Fibroblast of lung (primary cell): ENCODE results near the gene BCL10. TPM values are rescaled to one million over a fixed set of nuclear protein-coding genes. Genes with fewer than 3 reads are reported as not detected.

Experiments used
- DNase-seq, 2 donors: peaks; one replicate each; pipeline versions ENCODE4 v3.0.0 to v3.0.0-alpha.2; 2010; ENCODE audit warnings: low read depth in 2 of 2
- H2AFZ ChIP-seq: 2 replicates; pipeline ENCODE4 v1.5.1; 2012; ENCODE audit warnings: low read length, control low read depth, inconsistent platforms
- H3K27ac ChIP-seq: 2 replicates; pipeline ENCODE4 v1.5.1; 2011; ENCODE audit warnings: low read length, control low read depth; ENCODE audit not compliant: insufficient read depth
- H3K27me3 ChIP-seq: 2 replicates; pipeline ENCODE4 v1.5.1; 2011; ENCODE audit warnings: mild to moderate bottlenecking, low read length; ENCODE audit not compliant: control insufficient read depth, insufficient read depth
- H3K36me3 ChIP-seq: 2 replicates; pipeline ENCODE4 v1.5.1; 2011; ENCODE audit warnings: low read length; ENCODE audit not compliant: control insufficient read depth, insufficient read depth
- H3K4me1 ChIP-seq: 2 replicates; pipeline ENCODE4 v1.5.1; 2011; ENCODE audit warnings: low read length; ENCODE audit not compliant: control insufficient read depth, insufficient read depth; ENCODE audit errors: extremely low read depth
- H3K4me2 ChIP-seq: 2 replicates; pipeline ENCODE4 v1.5.1; 2011; ENCODE audit warnings: low read length, control low read depth; ENCODE audit not compliant: insufficient read depth; ENCODE audit errors: extremely low read depth
- H3K4me3 ChIP-seq, 4 experiments: fragments of 200-600 bp in 1 of 4; sonication (generic) in 1 of 4; replicated peaks in 1 of 4; 2 replicates each; pipeline ENCODE4 v1.5.1; 2011 to 2016; ENCODE audit warnings: low read length in 4 of 4, low read depth in 3 of 4, mild to moderate bottlenecking in 3 of 4, control low read depth in 2 of 4, inconsistent platforms in 1 of 4, mixed read lengths in 1 of 4; ENCODE audit not compliant: insufficient read depth in 1 of 4; ENCODE audit errors: control extremely low read depth in 1 of 4
- H3K79me2 ChIP-seq: 2 replicates; pipeline ENCODE4 v1.5.1; 2012; ENCODE audit warnings: mild to moderate bottlenecking, low read length, inconsistent platforms; ENCODE audit not compliant: control insufficient read depth, insufficient read depth
- H3K9ac ChIP-seq: 2 replicates; pipeline ENCODE4 v1.5.1; 2011; ENCODE audit warnings: mild to moderate bottlenecking, low read length, control low read depth; ENCODE audit not compliant: insufficient read depth
- H3K9me3 ChIP-seq: 2 replicates; pipeline ENCODE4 v1.5.1; 2012; ENCODE audit warnings: low read depth, low read length; ENCODE audit not compliant: control insufficient read depth, insufficient read depth
- H4K20me1 ChIP-seq: 2 replicates; pipeline ENCODE4 v1.5.1; 2011; ENCODE audit warnings: low read length; ENCODE audit not compliant: control insufficient read depth, insufficient read depth; ENCODE audit errors: extremely low read depth
- EZH2 ChIP-seq: IDR thresholded peaks from 2 replicates; pipeline ENCODE4 v1.5.1; 2012; ENCODE audit warnings: low read length, control low read depth, mild to moderate bottlenecking; ENCODE audit errors: missing control alignments
- polyA plus RNA-seq, 2 donors: library from polyadenylated mRNA; depleted of rRNA in 1 of 2; stranded (reverse) in 1 of 2; unstranded in 1 of 2; fragments of >200 nt; gene quantifications; 2 replicates each; pipeline ENCODE4 v1.2.1, GENCODE V29; 2011 to 2012; ENCODE audit warnings: missing spikeins in 1 of 2
- total RNA-seq: library from RNA; depleted of rRNA; stranded (reverse); fragments of >200 nt; gene quantifications from 2 replicates; pipeline ENCODE4 v1.2.1, GENCODE V29; 2014
- TF ChIP-seq, protein P1 (sequence below), 2 donors: IDR thresholded peaks in 1 of 2; conservative IDR thresholded peaks in 1 of 2; 1 replicate in 1 of 2; 2 replicates in 1 of 2; pipeline ENCODE4 v1.5.1; 2011 to 2012; ENCODE audit warnings: low read length in 2 of 2, control low read depth in 1 of 2, inconsistent platforms in 1 of 2, low read depth in 1 of 2, mild to moderate bottlenecking in 1 of 2

The BCL10 gene
- total and polyA plus RNA-seq, 2 donors (not counting 1 experiment from before 2014, with no cell fraction given): 18.8 to 30.2 TPM

DNA sequence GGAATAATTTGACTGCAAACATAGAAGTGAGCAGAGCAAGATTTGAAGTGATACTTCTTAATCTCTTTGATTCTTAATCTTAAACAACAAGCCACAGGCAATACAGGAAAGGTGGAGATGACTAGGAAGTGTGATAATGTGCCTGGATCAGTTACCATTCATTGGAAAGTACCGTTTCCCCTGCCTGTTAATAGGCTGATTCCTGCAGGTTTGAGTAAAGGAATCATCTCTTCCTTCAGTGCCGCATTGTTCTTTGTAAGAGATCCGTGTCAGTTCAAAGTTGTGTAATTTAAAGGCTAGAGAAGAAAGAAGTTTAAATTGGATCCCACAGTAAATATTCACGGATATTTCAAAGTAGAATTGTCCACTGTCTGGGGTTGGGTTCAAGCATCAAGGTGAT is 43.5 kb upstream of the BCL10 start:
- Histone ChIP-seq H3K79me2 (peaks cover 3% of the 10 kb centered on the region), H2AFZ (no peak overlapping the region), H3K4me3 (no peak overlapping the region), H3K9ac (peak overlapping the region; percentile 17), H3K9me3 (no peaks in the 10 kb centered on the region), H3K27me3 (no peaks in the 10 kb centered on the region), H3K36me3 (no peaks in the 10 kb centered on the region), H3K4me2 (no peak overlapping the region), H3K4me1 (peaks cover 34% of the 10 kb centered on the region), H4K20me1 (no peaks in the 10 kb centered on the region), H3K27ac (peak overlapping the region; percentile 90)
- TF ChIP-seq, protein P1, sequence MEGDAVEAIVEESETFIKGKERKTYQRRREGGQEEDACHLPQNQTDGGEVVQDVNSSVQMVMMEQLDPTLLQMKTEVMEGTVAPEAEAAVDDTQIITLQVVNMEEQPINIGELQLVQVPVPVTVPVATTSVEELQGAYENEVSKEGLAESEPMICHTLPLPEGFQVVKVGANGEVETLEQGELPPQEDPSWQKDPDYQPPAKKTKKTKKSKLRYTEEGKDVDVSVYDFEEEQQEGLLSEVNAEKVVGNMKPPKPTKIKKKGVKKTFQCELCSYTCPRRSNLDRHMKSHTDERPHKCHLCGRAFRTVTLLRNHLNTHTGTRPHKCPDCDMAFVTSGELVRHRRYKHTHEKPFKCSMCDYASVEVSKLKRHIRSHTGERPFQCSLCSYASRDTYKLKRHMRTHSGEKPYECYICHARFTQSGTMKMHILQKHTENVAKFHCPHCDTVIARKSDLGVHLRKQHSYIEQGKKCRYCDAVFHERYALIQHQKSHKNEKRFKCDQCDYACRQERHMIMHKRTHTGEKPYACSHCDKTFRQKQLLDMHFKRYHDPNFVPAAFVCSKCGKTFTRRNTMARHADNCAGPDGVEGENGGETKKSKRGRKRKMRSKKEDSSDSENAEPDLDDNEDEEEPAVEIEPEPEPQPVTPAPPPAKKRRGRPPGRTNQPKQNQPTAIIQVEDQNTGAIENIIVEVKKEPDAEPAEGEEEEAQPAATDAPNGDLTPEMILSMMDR (conservative IDR thresholded peaks at IDR 0.05 in 1 of 2, IDR thresholded peaks at IDR 0.05 in 1 of 2; ENCODE audit: low read depth in 1 of 2, low read length in 2 of 2): no peak
- TF ChIP-seq EZH2: no peak
- DNase-seq: no peak

DNA sequence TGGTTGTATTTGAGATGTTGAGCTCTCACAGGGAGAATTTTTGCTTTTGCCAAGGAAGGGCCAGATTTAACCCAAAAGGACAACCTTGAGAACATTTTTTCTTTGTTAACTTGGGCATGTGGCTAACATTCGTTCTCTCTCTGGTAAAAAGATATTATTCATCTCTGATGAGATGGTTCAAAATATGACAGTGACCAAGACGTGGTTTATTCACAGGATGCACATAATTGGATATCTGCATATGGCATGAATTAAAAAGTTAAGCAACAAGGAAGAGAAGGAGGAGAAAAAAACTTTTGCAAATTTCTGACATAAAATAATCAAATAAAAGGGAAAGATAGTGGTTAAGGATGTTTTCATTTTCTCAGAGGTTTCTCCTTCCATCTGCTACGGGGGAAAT is 43.1 kb upstream of the BCL10 start:
- H3K27me3 ChIP-seq: no peaks in the 10 kb centered on the region

DNA sequence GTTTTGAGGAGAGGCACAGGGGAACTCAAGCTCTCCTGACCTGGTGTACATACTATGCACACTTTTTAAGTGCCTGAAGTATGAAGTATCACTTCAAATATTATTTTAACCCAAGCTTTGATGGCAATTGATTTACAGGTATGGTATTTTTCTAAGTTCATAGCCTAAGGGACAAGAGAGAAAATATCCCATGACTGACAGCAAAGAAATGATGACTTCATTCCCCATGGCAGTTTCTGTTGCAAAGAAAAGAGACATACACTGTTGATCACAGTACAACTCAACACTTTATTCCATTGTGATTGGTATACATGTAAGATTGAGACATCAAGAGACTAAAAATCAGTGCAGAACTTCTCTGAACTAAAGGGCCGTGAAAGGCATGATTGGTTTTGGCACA is 41.8 kb upstream of the BCL10 start:
- TF ChIP-seq, protein P1 (conservative IDR thresholded peaks at IDR 0.05 in 1 of 2, IDR thresholded peaks at IDR 0.05 in 1 of 2; ENCODE audit: low read depth in 1 of 2, low read length in 2 of 2): no peak
- no peak for TF ChIP-seq EZH2
- Histone ChIP-seq H3K4me2 (no peak overlapping the region), H3K27me3 (no peaks in the 10 kb centered on the region), H2AFZ (no peak overlapping the region), H3K9ac (no peak overlapping the region), H3K79me2 (peaks cover 3% of the 10 kb centered on the region), H4K20me1 (no peaks in the 10 kb centered on the region), H3K27ac (no peak overlapping the region), H3K4me1 (peaks cover 48% of the 10 kb centered on the region), H3K36me3 (no peaks in the 10 kb centered on the region), H3K9me3 (no peaks in the 10 kb centered on the region), H3K4me3 (no peak overlapping the region)
- DNase-seq: no peak

More for the DNA sequence above, 43.1 kb upstream of the BCL10 start:
- H2AFZ ChIP-seq: no peak overlapping the region
- H3K4me3 ChIP-seq: no peak overlapping the region
- H3K9ac ChIP-seq: no peak overlapping the region
- peak overlapping the region; percentile 90 for H3K27ac ChIP-seq
- H3K9me3 ChIP-seq: no peaks in the 10 kb centered on the region
- peaks cover 38% of the 10 kb centered on the region for H3K4me1 ChIP-seq
- no peaks in the 10 kb centered on the region for H3K36me3 ChIP-seq
- no peak for TF ChIP-seq EZH2
- TF ChIP-seq, protein P1 (conservative IDR thresholded peaks at IDR 0.05 in 1 of 2, IDR thresholded peaks at IDR 0.05 in 1 of 2; ENCODE audit: low read depth in 1 of 2, low read length in 2 of 2): no peak
- H4K20me1 ChIP-seq: no peaks in the 10 kb centered on the region
- H3K79me2 ChIP-seq: peaks cover 3% of the 10 kb centered on the region
- H3K4me2 ChIP-seq: no peak overlapping the region
- no peak for DNase-seq
